GM18907 (cell line): ENCODE data around the gene TMEM179B.
"Not testable (repeated sequence)": the region's sequence is repeated elsewhere in the genome, so short reads cannot be mapped to it uniquely, and the experiment has no call there.

Experiments
- ATAC-seq: cut with Tn5 transposase; IDR thresholded peaks from one replicate; pipeline ENCODE4 v1.9.1; 2021; ENCODE audit warnings: mild to moderate bottlenecking, moderate library complexity; ENCODE audit not compliant: unreplicated experiment

The TMEM179B gene

DNA sequence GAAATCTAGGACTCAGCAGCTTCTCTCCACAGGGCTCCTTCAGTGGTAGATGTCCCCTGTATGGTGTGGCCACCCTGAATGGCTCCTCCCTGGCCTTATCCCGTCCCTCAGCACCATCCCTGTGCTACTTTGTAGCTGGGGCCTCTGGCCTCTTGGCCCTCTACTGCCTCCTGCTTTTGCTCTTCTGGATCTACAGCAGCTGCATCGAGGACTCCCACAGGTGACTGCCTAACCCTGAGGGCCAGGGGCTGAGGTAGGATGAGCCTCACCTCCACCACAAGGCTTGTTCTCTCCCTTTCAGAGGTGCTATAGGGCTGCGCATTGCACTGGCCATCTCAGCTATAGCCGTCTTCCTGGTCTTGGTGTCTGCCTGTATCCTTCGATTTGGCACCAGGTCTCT is 1.8 kb downstream of the TMEM179B start:
- no peak for ATAC-seq

DNA sequence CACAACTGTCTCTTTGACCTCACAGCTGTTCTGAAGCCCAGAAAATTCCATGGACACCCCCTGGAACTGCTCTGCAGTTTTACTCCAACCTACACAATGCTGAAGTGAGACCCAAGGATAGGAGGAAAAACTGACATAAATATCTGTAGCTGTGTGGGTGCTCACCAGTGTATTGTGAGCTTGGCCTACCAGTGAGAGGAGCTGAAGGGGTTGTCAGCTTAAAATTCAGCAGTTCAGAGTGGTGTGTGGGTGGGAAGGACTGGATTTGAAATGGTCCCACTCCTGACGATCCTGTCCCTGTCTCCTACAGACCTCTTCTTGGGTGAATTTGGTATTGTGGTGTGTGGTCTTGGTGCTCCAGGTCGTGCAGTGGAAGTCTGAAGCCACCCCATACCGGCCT is 2.4 kb downstream of the TMEM179B start:
- ATAC-seq, result no peak

DNA sequence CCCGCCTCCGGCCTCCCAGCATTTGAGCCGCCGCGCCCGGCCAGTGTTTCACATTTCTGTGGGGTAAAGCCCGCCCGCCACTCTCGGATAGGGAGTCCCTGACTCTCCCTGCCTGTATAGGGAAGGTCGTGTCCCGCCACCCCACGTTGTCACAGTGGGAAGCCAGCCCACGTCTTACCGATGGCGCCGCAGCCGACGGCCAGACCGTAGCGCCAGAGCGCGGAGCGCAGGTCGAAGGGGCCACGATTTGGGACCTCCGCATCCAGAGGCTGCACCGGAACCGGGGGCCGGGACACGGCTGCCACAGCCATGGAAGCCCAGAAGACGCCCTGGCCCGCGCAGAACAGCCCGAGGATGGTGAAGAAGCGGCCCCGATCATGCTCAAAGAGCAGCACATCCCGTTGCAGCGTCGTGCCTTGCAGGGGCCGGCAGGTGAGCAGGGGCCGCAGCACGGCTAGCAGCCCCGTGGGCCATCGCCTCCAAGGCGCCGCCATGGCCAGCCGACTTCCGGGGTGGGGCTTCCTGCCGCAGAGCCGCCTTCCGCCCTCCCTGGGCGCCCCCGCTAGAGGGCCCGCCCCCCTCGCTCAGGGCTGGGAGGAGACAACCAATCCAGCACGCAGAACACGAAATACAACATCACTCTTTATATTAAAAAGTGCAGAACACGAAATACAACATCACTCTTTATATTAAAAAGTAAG is 4.4 kb downstream of the TMEM179B start, which contains the start of gene TMEM223:
TSS of gene TMEM223 (minus strand) at position 506 of the 701 bp plus-strand sequence. CDS start at position 494, 12 bp downstream.
- peak; percentile 69 for ATAC-seq

DNA sequence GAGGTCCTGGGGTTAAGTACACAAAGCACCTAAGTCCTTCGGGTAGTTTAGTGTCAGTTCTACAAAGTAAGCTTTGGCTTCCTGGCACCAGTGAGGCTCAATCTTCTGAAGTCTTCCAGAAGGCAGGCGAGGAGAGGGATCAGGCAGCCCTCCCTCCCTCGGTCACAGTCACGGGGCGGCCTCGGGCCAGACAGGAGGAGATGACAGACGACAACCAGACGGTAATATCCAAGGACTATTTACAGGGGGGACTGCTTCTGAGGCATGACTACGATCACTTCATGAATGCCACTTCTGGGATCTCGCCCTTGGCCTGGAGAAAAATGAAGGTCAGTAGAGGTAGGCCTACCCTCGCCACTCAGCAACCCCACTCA is 5.0 kb downstream of the TMEM179B start:
- no peak for ATAC-seq

DNA sequence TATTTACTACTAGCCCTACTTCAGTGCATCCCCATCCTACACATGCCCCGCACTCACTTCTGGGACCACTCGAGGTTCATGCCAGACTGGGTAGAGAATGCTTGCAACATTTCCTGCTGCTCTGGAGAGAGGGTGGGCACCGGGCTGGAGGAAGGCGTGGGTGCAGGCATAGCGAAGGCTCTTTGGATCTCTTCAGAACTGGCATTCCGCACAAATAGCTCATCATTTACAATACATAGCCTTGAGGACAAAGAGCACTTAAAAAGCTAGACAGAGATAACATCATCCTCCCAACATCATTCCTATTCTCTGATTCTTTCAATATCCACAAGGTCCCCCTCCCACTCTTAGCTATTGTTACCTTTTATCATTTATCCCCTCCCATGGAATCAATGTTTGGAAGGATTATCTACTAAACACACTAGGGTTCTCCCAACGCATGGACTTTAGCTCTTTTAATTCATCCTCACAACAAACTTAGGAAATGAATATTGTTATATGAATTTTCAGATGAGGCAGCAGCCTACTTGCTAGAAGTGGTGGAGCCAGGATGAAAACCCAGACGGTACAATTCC is 7.1 kb downstream of the TMEM179B start:
- no peak for ATAC-seq

DNA sequence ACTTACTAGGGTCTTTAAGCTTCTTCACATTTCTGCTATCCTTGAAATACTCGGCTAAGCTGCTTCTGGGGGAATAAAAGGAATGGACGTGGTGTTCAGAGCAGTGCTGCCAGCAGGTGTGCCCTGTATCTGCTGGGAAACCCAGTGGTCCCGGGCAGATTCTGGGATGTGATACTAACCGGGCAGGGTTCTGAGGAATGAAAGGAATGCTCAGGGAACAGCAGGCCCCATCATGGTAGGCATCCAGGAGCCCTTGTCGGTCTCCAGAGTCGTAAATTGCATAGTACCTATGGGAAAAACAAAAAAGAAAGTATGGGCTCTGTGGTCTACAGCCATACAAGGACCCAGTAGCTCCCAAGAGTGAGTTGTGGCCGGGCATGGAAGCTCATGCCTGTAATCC is 9.1 kb downstream of the TMEM179B start:
- no peak for ATAC-seq

DNA sequence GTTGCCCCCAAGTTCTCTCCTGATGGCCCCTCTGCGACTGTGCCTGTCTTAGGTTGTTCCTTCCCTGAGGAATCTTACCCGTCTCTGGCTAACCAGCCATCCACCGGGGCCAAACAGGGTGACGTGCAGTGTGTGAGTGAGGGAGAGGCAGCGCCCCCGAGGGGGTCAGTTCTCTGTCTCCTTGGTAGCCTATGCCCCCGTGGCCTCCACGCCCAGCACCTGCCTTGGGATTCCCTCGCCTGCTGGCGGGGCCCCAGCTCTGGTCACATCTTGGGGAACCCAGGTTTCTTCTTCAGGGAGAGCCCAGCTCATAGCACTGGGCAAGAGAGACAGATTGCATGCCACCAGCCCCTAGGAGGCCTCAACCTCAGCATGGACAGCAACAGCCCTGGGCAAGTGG is 12.3 kb downstream of the TMEM179B start:
- no peak for ATAC-seq

DNA sequence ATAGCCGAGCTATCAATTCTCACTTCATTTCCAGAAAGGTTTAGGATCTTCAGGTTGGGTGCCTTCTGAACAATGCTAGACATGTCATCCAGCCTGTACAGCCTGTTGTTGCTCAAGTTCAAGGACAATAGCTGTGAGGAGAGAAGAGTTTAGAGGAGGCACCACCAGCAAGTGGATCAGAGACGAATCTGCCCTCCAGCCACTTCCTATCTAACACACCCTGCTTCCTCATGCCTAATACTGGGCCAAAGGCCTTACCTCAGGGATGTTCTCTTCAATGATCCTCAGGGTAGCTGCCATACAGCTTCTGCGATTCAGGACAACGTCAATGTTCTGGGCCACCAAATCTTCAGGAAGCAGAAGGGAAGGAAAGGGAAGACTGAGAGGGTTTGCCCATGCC is 13.9 kb downstream of the TMEM179B start:
- ATAC-seq, result no peak

DNA sequence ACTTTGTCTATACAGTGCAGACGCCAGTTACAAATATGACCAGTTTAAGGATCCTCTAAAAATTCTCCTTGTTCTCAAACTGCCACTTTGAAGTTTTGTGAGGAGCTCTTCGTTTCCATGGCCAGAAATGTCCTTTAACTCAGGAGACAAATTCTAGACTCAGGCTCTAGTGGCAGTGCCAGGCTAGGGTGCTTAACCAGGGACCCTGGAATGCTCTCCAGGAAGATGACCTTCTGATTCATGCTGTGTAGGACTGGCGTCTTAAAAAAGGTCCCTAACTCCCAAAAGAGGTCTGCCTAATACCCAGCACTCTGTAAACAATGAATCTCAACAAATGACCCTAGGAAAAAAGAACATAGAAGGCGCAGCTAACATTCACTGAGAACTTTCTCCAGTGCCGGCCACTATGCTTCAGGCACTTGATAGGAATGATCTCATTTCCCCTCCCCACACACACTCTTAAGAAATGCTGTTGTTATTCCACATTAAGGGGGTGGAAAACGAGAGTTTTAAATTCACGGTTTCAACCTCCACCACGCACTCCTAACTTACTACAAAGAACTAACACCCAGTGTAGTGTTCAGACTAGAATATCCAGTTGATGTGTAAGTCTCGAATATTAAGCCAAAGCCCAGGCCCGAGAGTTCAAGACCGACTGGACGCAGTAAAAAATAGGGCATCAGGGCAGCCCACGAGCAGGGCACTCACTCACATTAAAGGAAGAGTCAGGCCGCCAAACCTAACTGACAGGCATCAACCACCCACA is 17.3 kb downstream of the TMEM179B start:
- ATAC-seq, result peak; percentile 1

DNA sequence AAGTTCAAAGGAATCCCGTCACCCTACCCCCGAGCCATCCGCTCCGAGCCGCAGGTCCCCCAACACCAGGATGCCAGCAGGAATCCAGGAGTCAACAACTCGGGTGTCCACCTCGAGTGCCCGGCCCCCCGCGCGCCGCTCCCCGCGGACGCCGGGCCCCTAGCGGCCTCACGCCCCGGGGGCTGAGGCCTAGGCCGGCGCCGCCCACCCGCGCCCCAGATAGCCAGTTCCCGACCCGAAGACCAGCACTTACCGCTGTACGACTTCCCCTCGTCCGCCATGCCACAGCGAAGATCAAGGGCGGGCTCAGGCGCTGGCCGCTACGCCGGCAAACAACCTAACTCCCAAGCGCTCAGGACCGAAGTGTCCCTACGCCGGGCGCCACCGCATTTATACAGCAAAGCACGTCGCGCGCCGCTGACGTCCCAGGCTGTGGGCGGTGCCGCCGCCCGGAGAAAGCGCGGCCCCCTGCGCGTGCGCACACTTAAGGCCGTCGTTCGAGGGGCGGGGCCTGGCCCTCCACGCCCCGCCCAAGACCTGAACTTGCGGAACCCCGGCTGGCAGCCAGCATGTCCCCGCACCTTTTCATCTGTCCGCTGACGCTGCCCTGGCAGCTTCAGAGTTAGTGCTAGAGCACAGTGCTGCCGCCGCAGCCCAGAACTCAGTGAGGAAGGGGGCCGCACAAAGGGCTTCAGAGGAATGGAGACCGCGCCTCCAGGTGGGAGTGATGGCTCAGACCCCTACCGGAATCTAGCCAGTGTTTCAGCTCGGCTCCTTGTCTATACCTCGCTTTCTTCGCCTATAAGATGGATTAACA is 18.1 kb downstream of the TMEM179B start, which contains the start of gene NXF1:
TSS of gene NXF1 (minus strand) at position 365 of the 817 bp plus-strand sequence. CDS start at position 281, 84 bp downstream.
- ATAC-seq, result peak; percentile 88

DNA sequence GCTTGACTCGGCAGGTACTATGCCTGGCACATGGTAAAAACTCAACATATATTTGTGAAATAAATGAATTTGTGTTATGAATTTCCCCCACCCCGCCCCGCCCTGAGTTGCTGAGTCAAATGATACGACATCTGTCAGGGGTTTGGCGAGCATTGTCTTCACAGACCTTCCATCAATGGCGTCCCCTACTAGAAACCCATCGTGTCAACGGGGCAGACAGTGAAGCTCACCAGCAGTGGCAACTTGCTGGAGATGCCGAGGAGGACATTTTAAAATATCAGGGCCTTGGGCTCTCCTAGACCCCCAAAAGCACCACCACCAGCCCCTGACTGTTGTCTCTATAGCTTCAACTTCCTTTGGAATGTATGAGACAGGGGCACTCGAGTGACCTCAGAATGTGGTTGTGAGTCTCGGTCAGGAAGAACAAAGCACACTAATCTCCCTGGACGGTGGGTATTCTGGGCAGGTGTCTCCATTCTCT is 18.8 kb downstream of the TMEM179B start:
- ATAC-seq, result no peak

DNA sequence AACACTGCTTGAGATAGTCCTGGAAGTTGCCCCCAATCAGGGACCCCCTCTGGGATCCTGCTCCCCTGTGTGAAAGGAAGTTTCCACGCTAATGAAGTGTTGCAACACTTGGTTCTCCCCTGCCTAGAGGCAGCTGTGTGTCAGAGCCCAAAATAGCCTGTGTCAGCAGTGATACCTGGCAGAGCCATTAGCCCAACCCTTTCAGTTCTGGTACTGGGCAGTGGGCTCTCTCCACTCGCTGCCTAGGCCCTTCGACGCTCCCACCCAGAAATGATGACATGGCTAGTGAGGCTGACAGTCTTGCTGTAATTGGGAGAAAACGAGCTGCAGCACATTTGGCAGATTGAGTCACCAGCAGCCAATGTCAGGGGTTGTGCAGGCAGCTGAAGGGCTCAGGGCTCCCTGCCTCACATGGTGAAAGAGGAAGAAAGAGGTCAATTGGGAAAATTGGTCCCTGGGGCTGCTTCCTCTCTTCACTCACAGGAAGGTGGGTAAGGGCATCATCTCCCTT is 19.5 kb downstream of the TMEM179B start:
- ATAC-seq, result no peak

DNA sequence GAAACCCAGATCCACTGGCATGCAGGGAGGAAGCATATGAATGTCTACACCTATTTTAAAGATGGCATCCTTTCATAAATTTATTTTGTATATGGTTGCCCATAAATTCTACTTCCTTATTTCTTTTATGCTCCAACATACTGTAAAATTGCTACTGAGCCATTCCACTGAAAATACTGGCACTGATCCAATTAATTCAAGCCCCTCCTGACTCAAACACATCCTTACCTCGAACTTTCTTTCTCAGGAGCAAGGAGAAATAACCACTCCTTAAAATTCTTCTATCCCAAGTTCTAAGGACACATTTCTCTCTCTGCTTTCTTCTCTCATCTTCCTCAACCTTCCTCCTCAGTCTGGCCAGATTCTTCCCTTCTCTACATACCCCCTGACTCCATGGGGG is 23.5 kb downstream of the TMEM179B start:
- no peak for ATAC-seq

DNA sequence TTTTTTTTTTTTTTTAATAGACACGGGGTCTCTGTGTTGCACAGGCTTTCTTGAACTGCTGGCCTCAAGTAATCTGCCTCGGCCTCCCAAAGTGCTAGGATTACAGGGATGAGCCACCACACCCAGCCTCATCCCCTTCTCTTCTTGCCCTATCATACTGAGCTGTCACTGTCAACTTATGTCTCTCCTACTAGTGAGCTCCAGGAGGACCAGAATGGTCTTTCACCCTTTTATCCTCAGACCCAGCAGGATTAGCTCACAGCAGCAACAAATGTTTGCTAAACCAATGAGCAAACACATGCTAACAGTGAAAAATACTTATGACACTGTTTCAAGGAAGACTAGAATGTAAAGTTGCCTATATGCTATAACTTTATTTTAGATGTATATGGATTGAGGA is 24.5 kb downstream of the TMEM179B start:
- ATAC-seq, result no peak

DNA sequence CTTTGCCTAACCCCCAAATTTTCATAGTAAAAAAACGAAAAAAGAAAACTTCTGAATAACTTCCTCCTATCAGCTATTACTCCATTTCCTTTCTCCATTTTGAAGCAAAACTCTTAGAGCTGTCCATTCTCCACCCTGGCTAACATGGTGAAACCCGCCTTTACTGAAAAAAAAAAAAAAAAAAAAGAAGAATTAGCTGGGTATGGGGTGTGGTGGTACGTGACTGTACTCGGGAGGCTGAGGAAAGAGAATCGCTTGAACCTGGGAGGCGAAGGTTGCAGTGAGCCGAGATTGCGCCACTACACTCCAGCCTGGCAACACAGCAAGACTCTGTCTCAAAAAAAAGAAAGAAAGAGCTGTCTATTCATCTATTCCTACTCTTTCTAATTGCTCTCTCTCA is 29.4 kb downstream of the TMEM179B start:
- ATAC-seq, result no peak

DNA sequence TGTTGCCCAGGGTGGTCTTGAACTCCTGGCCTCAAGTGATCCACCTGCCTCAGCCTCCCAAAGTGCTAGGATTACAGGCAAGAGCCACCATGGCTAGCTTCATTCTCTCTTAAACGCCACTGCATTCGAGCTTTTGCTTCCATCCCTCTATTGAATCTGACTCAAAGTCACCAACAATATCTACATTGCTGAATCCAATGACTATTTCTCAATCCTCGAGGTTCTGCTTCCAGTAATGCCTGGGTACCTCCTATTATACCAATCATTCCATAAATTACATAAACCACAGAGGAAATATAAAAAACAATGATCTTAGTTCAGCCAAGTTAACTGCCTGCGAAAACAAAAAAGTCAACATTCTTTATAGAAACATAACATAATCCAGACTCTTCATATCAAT is 29.9 kb downstream of the TMEM179B start:
- no peak for ATAC-seq

DNA sequence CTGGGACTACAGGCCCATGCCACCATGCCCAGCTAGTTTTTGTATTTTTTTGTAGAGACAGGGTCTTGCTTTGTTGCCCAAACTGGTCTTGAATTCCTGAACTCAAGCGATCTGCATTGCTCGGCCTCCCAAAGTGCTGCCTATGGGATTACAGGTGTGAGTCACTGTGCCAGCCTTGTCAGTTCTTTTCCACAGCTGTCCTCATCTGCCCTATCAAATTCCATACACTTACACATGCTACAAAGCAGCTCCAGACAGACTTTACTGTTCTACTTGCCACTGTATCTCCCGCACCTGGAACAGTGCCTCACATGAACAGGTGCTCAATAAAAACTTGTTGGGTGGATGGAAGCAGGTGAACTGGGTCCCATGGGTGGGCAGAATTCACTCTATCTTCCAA is 36.5 kb downstream of the TMEM179B start:
- ATAC-seq, result no peak

DNA sequence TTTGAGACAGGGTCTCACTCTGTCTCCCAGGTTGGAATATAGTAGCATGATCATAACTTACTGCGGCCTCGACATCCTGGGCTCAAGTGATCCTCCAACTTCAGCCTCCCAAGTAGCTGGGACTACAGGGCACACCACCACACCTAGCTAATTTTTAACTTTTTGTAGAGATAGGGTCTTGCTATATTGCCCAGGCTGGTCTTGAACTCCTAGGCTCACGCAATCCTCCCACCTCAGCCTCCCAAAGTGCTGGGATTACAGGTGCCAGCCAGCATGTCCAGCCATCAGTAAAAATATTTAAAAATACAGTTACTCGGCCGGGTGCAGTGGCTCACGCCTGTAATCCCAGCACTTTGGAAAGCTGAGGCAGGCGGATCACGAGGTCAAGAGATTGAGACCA is 40.9 kb downstream of the TMEM179B start:
- ATAC-seq, result not testable (repeated sequence)

DNA sequence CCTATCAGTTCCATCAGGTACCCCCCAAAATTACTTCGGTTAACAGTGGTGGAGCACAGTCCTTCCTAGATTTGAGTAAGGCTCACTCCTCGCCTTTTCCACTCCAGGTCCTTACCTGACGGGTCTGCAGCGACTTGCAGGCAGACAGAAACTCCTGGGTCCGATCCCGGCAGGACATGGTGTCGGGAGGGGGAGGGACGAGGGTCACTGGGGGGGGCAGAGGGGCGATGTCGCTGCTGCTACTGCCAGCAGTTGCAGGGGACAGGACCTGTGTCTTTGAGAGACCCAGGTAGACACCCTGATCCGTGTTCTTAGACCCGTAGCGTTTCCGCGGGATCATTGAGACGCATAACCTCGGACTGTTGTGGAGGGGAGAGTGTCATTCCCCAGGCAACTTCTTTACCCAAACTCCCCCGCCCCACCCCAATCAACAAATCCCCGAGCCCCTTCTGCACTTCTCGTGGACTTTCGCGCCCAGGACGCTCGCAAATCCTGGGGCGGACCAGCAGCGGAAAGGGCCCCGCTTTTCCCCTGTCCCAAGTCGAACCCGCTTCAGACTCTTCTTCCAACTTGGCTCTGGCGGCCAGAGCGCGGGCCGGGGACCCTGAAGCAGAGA is 43.8 kb downstream of the TMEM179B start:
- ATAC-seq, result no peak
